K562 (cell line): Measurements from ENCODE around the gene ITGB2. TPM values are rescaled to one million over a fixed set of nuclear protein-coding genes. Genes with fewer than 3 reads are reported as not detected.

Source experiments
- CBFA2T2 ChIP-seq: fragments of 450-650 bp; conservative IDR thresholded peaks from 2 replicates; pipeline ENCODE4 v1.6.1; 2017; ENCODE audit warnings: mild to moderate bottlenecking
- GABPB2 ChIP-seq: fragments of 250-450 bp; sonication (Bioruptor Pico); conservative IDR thresholded peaks from 2 replicates; pipeline ENCODE4 v1.5.1; 2021; ENCODE audit warnings: mild to moderate bottlenecking
- HNRNPUL1 ChIP-seq: fragments of 200-400 bp; formaldehyde crosslinking; IDR thresholded peaks from 2 replicates; pipeline ENCODE4 v1.6.1; 2017; ENCODE audit warnings: low read length
- KLF6 ChIP-seq: fragments of 250-450 bp; sonication (Bioruptor Pico); IDR thresholded peaks from 2 replicates; pipeline ENCODE4 v1.4.0; 2020; ENCODE audit warnings: mild to moderate bottlenecking, moderate library complexity, borderline replicate concordance
- MAZ ChIP-seq, 2 experiments: fragments of 450-650 bp in 1 of 2; sonication (generic) in 1 of 2; formaldehyde crosslinking; IDR thresholded peaks in 1 of 2; conservative IDR thresholded peaks in 1 of 2; 2 replicates each; pipeline versions ENCODE4 v1.4.0 to v1.5.0; 2020; ENCODE audit warnings: mild to moderate bottlenecking in 1 of 2, missing genetic modification reagents in 1 of 2
- MYBL2 ChIP-seq, 2 experiments: fragments of 450-650 bp in 1 of 2; sonication (generic) in 1 of 2; formaldehyde crosslinking in 1 of 2; IDR thresholded peaks; 2 replicates each; pipeline versions ENCODE4 v1.6.1 to v1.8.1; 2017 to 2022; ENCODE audit warnings: borderline replicate concordance in 1 of 2, inconsistent platforms in 1 of 2, low read depth in 1 of 2, mild to moderate bottlenecking in 1 of 2, missing genetic modification reagents in 1 of 2, moderate library complexity in 1 of 2
- POLR2A ChIP-seq: fragments of 450-650 bp; conservative IDR thresholded peaks from 2 replicates; pipeline ENCODE4 v1.6.1; 2016
- POLR2H ChIP-seq: IDR thresholded peaks from 2 replicates; pipeline ENCODE4 v1.6.1; 2016; ENCODE audit warnings: missing genetic modification characterization, low read depth, mild to moderate bottlenecking, control low read depth, missing compliant biosample characterization, moderate library complexity
- RFX7 ChIP-seq: fragments of 250-450 bp; sonication (Bioruptor Pico); IDR thresholded peaks from 2 replicates; pipeline ENCODE4 v1.5.1; 2021; ENCODE audit warnings: mild to moderate bottlenecking
- SIN3A ChIP-seq, 2 experiments: fragments of 150-350 bp in 1 of 2; IDR thresholded peaks; 2 replicates each; pipeline ENCODE4 v1.6.1; 2011 to 2016; ENCODE audit warnings: borderline replicate concordance in 2 of 2, low read depth in 2 of 2, low read length in 2 of 2, mild to moderate bottlenecking in 2 of 2, moderate library complexity in 2 of 2; ENCODE audit not compliant: control insufficient read depth in 1 of 2
- SOX6 ChIP-seq: fragments of 450-650 bp; IDR thresholded peaks from 2 replicates; pipeline ENCODE4 v1.6.1; 2014; ENCODE audit warnings: mild to moderate bottlenecking
- TGIF2 ChIP-seq: sonication (generic); formaldehyde crosslinking; IDR thresholded peaks from 2 replicates; pipeline ENCODE4 v1.8.1; 2022; ENCODE audit warnings: mild to moderate bottlenecking, missing genetic modification reagents, moderate library complexity
- XRCC5 ChIP-seq: fragments of 200-400 bp; formaldehyde crosslinking; IDR thresholded peaks from 2 replicates; pipeline ENCODE4 v1.6.1; 2017; ENCODE audit warnings: low read depth, mild to moderate bottlenecking, low read length
- ZBTB2 ChIP-seq: fragments of 450-650 bp; IDR thresholded peaks from 2 replicates; pipeline ENCODE4 v1.6.1; 2016; ENCODE audit warnings: antibody characterized with exemption
- ZEB2 ChIP-seq: fragments of 450-650 bp; IDR thresholded peaks from 2 replicates; pipeline ENCODE4 v1.6.1; 2016
- ZNF436 ChIP-seq: fragments of 250-450, 450-650 bp; sonication (Bioruptor Pico); formaldehyde crosslinking; IDR thresholded peaks from 2 replicates; pipeline ENCODE4 v1.7.0; 2020; ENCODE audit warnings: mild to moderate bottlenecking
- ZNF780A ChIP-seq: fragments of 250-450 bp; sonication (Bioruptor Pico); IDR thresholded peaks from 2 replicates; pipeline ENCODE4 v1.5.0; 2021; ENCODE audit warnings: mild to moderate bottlenecking
- ZZZ3 ChIP-seq: fragments of 450-650 bp; IDR thresholded peaks from 2 replicates; pipeline ENCODE4 v1.6.1; 2016; ENCODE audit warnings: antibody characterized with exemption, mild to moderate bottlenecking, moderate library complexity
- polyA plus RNA-seq, 8 experiments: library from polyadenylated mRNA; depleted of rRNA in 4 of 8; stranded (reverse) in 5 of 8; unstranded in 3 of 8; fragments of >200 nt; fragmentation: Nextera tagmentation in 2 of 8; fragmentation: Illumina TruSeq in 1 of 8; extraction: Ambion mirVana in 2 of 8; extraction: Trizol in 1 of 8; gene quantifications; 2 replicates each; pipeline versions ENCODE4 v1.2.1 to v1.2.3, GENCODE V29; 2011 to 2014; ENCODE audit warnings: inconsistent platforms in 1 of 8, missing spikeins in 1 of 8
- total RNA-seq, 7 experiments: library from RNA; depleted of rRNA in 6 of 7; stranded (reverse); fragments of >200 nt in 6 of 7; fragmentation: Illumina TruSeq in 2 of 7; extraction: Trizol in 2 of 7; gene quantifications; 2 replicates each; pipeline versions ENCODE4 v1.2.1 to v1.2.3, GENCODE V29; 2011 to 2021; ENCODE audit warnings: low replicate concordance in 1 of 7
- TF ChIP-seq, protein P1 (sequence below), 2 experiments: fragments of 450-650 bp; conservative IDR thresholded peaks; 2 replicates each; pipeline ENCODE4 v1.6.1; 2017; ENCODE audit warnings: mild to moderate bottlenecking in 2 of 2, moderate library complexity in 2 of 2
- TF ChIP-seq, protein P2 (sequence below), 2 experiments: fragments of 450-650 bp in 1 of 2; sonication (generic) in 1 of 2; formaldehyde crosslinking; conservative IDR thresholded peaks; 2 replicates each; pipeline versions ENCODE4 v1.4.0 to v1.8.1; 2020 to 2022; ENCODE audit warnings: mild to moderate bottlenecking in 1 of 2, missing genetic modification reagents in 1 of 2
- TF ChIP-seq, protein P3 (sequence below): IDR thresholded peaks from 2 replicates; pipeline ENCODE4 v1.6.1; 2012; ENCODE audit warnings: low read depth, low read length, improper control_type of control experiment, borderline replicate concordance
- TF ChIP-seq, protein P4 (sequence below): fragments of 250-450 bp; sonication (Bioruptor Pico); IDR thresholded peaks from 2 replicates; pipeline ENCODE4 v1.8.0; 2021; ENCODE audit warnings: moderate library complexity, mild to moderate bottlenecking, inconsistent platforms
- TF ChIP-seq, protein P5 (sequence below): sonication (generic); formaldehyde crosslinking; IDR thresholded peaks from 2 replicates; pipeline ENCODE4 v1.8.0; 2022; ENCODE audit warnings: mild to moderate bottlenecking, missing genetic modification reagents

Gene ITGB2
- total and polyA plus RNA-seq, 9 of the 15 experiments (the other 6 are each of a cell fraction or from before 2014, with no cell fraction given): 0.07 to 1.3 (median 0.51) TPM; not detected in 2

GRCh38 chr21:44874240-44874496 is 46.5 kb downstream of the ITGB2 start (continued):
- TF ChIP-seq, protein P1, sequence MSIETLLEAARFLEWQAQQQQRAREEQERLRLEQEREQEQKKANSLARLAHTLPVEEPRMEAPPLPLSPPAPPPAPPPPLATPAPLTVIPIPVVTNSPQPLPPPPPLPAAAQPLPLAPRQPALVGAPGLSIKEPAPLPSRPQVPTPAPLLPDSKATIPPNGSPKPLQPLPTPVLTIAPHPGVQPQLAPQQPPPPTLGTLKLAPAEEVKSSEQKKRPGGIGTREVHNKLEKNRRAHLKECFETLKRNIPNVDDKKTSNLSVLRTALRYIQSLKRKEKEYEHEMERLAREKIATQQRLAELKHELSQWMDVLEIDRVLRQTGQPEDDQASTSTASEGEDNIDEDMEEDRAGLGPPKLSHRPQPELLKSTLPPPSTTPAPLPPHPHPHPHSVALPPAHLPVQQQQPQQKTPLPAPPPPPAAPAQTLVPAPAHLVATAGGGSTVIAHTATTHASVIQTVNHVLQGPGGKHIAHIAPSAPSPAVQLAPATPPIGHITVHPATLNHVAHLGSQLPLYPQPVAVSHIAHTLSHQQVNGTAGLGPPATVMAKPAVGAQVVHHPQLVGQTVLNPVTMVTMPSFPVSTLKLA (conservative IDR thresholded peaks at IDR 0.05): no peak
- TF ChIP-seq TGIF2 (CRISPR knock-in tag): no peak
- no peak for TF ChIP-seq MAZ (CRISPR knock-in tag; conservative IDR thresholded peaks at IDR 0.05 in 1 of 2, IDR thresholded peaks at IDR 0.05 in 1 of 2)
- TF ChIP-seq GABPB2 (CRISPR knock-in tag): no peak
- TF ChIP-seq, protein P2, sequence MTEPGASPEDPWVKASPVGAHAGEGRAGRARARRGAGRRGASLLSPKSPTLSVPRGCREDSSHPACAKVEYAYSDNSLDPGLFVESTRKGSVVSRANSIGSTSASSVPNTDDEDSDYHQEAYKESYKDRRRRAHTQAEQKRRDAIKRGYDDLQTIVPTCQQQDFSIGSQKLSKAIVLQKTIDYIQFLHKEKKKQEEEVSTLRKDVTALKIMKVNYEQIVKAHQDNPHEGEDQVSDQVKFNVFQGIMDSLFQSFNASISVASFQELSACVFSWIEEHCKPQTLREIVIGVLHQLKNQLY (CRISPR knock-in tag; conservative IDR thresholded peaks at IDR 0.05): peak in 1 of 2 experiments; percentile 80; a peak in 1 of 4 replicates
- no peak for TF ChIP-seq HNRNPUL1
- no peak for TF ChIP-seq CBFA2T2
- no peak for TF ChIP-seq SOX6
- TF ChIP-seq, protein P3, sequence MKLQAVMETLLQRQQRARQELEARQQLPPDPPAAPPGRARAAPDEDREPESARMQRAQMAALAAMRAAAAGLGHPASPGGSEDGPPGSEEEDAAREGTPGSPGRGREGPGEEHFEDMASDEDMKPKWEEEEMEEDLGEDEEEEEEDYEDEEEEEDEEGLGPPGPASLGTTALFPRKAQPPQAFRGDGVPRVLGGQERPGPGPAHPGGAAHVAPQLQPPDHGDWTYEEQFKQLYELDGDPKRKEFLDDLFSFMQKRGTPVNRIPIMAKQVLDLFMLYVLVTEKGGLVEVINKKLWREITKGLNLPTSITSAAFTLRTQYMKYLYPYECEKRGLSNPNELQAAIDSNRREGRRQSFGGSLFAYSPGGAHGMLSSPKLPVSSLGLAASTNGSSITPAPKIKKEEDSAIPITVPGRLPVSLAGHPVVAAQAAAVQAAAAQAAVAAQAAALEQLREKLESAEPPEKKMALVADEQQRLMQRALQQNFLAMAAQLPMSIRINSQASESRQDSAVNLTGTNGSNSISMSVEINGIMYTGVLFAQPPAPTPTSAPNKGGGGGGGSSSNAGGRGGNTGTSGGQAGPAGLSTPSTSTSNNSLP: no peak
- no peak for TF ChIP-seq ZZZ3
- no peak for TF ChIP-seq ZBTB2
- no peak for TF ChIP-seq RFX7 (CRISPR knock-in tag)
- TF ChIP-seq POLR2H (tag): no peak
- TF ChIP-seq SIN3A (IDR thresholded peaks at IDR 0.05; ENCODE audit: borderline replicate concordance in 2 of 2, control insufficient read depth in 1 of 2, low read depth in 2 of 2, low read length in 2 of 2): no peak
- TF ChIP-seq KLF6 (CRISPR knock-in tag): no peak
- TF ChIP-seq MYBL2 (IDR thresholded peaks at IDR 0.05; ENCODE audit: low read depth): no peak
- TF ChIP-seq MYBL2 (CRISPR knock-in tag; IDR thresholded peaks at IDR 0.05; ENCODE audit: borderline replicate concordance): no peak
- no peak for TF ChIP-seq POLR2A
- TF ChIP-seq, protein P4, sequence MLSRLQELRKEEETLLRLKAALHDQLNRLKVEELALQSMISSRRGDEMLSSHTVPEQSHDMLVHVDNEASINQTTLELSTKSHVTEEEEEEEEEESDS (CRISPR knock-in tag): no peak
- TF ChIP-seq XRCC5: 0 out of 2 replicates have a peak, but pooled peaks have one; percentile 33
- TF ChIP-seq ZEB2: no peak
- no peak for TF ChIP-seq ZNF780A (CRISPR knock-in tag)
- TF ChIP-seq, protein P5, sequence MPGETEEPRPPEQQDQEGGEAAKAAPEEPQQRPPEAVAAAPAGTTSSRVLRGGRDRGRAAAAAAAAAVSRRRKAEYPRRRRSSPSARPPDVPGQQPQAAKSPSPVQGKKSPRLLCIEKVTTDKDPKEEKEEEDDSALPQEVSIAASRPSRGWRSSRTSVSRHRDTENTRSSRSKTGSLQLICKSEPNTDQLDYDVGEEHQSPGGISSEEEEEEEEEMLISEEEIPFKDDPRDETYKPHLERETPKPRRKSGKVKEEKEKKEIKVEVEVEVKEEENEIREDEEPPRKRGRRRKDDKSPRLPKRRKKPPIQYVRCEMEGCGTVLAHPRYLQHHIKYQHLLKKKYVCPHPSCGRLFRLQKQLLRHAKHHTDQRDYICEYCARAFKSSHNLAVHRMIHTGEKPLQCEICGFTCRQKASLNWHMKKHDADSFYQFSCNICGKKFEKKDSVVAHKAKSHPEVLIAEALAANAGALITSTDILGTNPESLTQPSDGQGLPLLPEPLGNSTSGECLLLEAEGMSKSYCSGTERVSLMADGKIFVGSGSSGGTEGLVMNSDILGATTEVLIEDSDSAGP (CRISPR knock-in tag): no peak
- no peak for TF ChIP-seq ZNF436 (CRISPR knock-in tag)
